G401 (cell line): ENCODE results near the gene RBL2. TPM values are rescaled to one million over a fixed set of nuclear protein-coding genes. Genes with fewer than 3 reads are reported as not detected.

Source experiments
- DNase-seq: peaks from one replicate; pipeline ENCODE4 v3.0.0-alpha.2; 2015; ENCODE audit warnings: low spot score
- in situ Hi-C: cut with HindIII; loops from 2 replicates; pipeline ENCODE4 v1.10.0; 2016; ENCODE audit warnings: low sequenced_read_pairs, mixed read lengths
- total RNA-seq: library from RNA; depleted of rRNA; stranded (reverse); fragments of >200 nt; shearing (Covaris generic); gene quantifications from 2 replicates; pipeline ENCODE4 v1.2.3, GENCODE V29; 2014

RBL2 gene
- total RNA-seq, 1 experiment from 2014 or later = 22.2 TPM

GRCh38 chr16:53446090-53446489 lies 11.8 kb downstream of the RBL2 start:
- in situ Hi-C loops = no loop called here
- no peak for DNase-seq

GRCh38 chr16:53449816-53450517 lies 15.7 kb downstream of the RBL2 start:
- in situ Hi-C loops = no loop called here
- no peak for DNase-seq

GRCh38 chr16:53453928-53454327 lies 19.7 kb downstream of the RBL2 start:
- in situ Hi-C loops = no loop called here
- DNase-seq = no peak

- DNase-seq = no peak
Observed at GRCh38 chr16:53456625-53457024, 22.4 kb downstream of the RBL2 start.

GRCh38 chr16:53457670-53458069 lies 23.4 kb downstream of the RBL2 start:
- in situ Hi-C loops = no loop called here
- no peak for DNase-seq

More at GRCh38 chr16:53456625-53457024, 22.4 kb downstream of the RBL2 start:
- in situ Hi-C loops = no loop called here

GRCh38 chr16:53458635-53459034 lies 24.4 kb downstream of the RBL2 start:
- DNase-seq = no peak
- in situ Hi-C loops = no loop called here

GRCh38 chr16:53465606-53466280 lies 31.5 kb downstream of the RBL2 start:
- peak; percentile 11 for DNase-seq
- in situ Hi-C loops = no loop called here

GRCh38 chr16:53476867-53477266 lies 42.6 kb downstream of the RBL2 start:
- no peak for DNase-seq
- in situ Hi-C loops = no loop called here

- in situ Hi-C loops = no loop called here
- no peak for DNase-seq
Observed at GRCh38 chr16:53478965-53479364, 44.7 kb downstream of the RBL2 start.

GRCh38 chr16:53480394-53480793 lies 46.1 kb downstream of the RBL2 start:
- in situ Hi-C loops = no loop called here

GRCh38 chr16:53482123-53482522 lies 47.9 kb downstream of the RBL2 start:
- no peak for DNase-seq
- in situ Hi-C loops = no loop called here

More at GRCh38 chr16:53480394-53480793, 46.1 kb downstream of the RBL2 start:
- DNase-seq = no peak

- no peak for DNase-seq
- in situ Hi-C loops = no loop called here
Observed at GRCh38 chr16:53484542-53484941, 50.3 kb downstream of the RBL2 start.

- in situ Hi-C loops = no loop called here
- DNase-seq = no peak
Observed at GRCh38 chr16:53486230-53486629, 52.0 kb downstream of the RBL2 start.

GRCh38 chr16:53489755-53490154 lies 55.5 kb downstream of the RBL2 start:
- in situ Hi-C loops = no loop called here
- no peak for DNase-seq

GRCh38 chr16:53492503-53492902 lies 58.2 kb downstream of the RBL2 start:
- DNase-seq = no peak
- in situ Hi-C loops = no loop called here

- DNase-seq = no peak
- in situ Hi-C loops = no loop called here
Observed at GRCh38 chr16:53494636-53495035, 60.4 kb downstream of the RBL2 start.

GRCh38 chr16:53495325-53495724 lies 61.1 kb downstream of the RBL2 start:
- DNase-seq = no peak
- in situ Hi-C loops = no loop called here

GRCh38 chr16:53498984-53499383 lies 64.7 kb downstream of the RBL2 start:
- in situ Hi-C loops = no loop called here
- DNase-seq = no peak

GRCh38 chr16:53501216-53501859 lies 67.1 kb downstream of the RBL2 start:
- no peak for DNase-seq
- in situ Hi-C loops = no loop called here
